ENCODE results near the gene CAT.

DNA sequence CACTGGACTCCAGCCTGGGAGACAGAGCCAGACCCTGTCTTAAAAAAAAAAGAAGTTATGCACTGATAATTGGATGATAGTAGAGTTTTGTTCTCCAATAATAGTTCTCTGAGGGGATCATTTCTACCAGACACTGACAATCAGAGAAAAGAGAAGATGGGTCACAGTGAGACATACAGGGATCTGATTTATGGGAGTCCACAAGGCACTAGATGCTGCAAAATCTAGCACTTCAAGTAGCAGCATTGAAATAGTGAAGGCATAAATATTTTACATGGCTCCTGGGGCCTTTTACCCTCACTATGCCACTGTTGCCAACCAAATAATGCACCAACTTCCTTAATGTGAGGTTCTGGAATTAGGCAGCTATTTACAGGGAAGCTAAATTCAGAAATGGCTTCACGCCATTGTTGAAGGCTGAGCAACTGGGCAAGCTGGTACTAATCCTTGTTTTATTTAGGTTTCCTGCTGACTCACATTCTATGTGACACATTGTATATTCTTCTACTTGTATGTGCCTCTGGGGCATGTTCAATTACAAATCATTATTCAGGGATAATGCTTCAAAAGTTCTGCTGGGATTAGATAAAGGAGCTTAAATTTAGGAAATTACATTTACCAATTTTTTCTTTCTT is 42.7 kb upstream of the CAT start:
- no peak for TF ChIP-seq POLR2A (IDR thresholded peaks at IDR 0.05)
- TF ChIP-seq, protein P1, sequence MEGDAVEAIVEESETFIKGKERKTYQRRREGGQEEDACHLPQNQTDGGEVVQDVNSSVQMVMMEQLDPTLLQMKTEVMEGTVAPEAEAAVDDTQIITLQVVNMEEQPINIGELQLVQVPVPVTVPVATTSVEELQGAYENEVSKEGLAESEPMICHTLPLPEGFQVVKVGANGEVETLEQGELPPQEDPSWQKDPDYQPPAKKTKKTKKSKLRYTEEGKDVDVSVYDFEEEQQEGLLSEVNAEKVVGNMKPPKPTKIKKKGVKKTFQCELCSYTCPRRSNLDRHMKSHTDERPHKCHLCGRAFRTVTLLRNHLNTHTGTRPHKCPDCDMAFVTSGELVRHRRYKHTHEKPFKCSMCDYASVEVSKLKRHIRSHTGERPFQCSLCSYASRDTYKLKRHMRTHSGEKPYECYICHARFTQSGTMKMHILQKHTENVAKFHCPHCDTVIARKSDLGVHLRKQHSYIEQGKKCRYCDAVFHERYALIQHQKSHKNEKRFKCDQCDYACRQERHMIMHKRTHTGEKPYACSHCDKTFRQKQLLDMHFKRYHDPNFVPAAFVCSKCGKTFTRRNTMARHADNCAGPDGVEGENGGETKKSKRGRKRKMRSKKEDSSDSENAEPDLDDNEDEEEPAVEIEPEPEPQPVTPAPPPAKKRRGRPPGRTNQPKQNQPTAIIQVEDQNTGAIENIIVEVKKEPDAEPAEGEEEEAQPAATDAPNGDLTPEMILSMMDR (IDR thresholded peaks at IDR 0.05 in 4 of 5, conservative IDR thresholded peaks at IDR 0.05 in 1 of 5), result no peak

All from gastrocnemius medialis (tissue), 4 donors.